H9 (cell line): Measurements from ENCODE around the gene CDO1. TPM values are rescaled to one million over a fixed set of nuclear protein-coding genes. Genes with fewer than 3 reads are reported as not detected.

Source experiments
- DNase-seq: peaks from one replicate; pipeline ENCODE4 v3.0.0-alpha.2; 2017
- H2AFZ ChIP-seq: one replicate; pipeline ENCODE4 v1.6.1; 2013; ENCODE audit warnings: mild to moderate bottlenecking, low read length, control low read depth, moderate library complexity
- H2AK5ac ChIP-seq: 2 replicates; pipeline ENCODE4 v1.6.1; 2013; ENCODE audit warnings: low read length, control low read depth, mixed read lengths; ENCODE audit not compliant: insufficient read length
- H2BK120ac ChIP-seq: one replicate; pipeline ENCODE4 v1.6.1; 2013; ENCODE audit warnings: low read depth, mild to moderate bottlenecking, low read length, control low read depth, inconsistent platforms; ENCODE audit not compliant: poor library complexity, severe bottlenecking
- H2BK12ac ChIP-seq: 2 replicates; pipeline ENCODE4 v1.6.1; 2013; ENCODE audit warnings: low read length, control low read depth, mixed read lengths, low read depth; ENCODE audit not compliant: insufficient read length
- H2BK15ac ChIP-seq: 2 replicates; pipeline ENCODE4 v1.6.1; 2013; ENCODE audit warnings: low read depth, low read length, control low read depth
- H2BK20ac ChIP-seq: one replicate; pipeline ENCODE4 v1.6.1; 2013; ENCODE audit warnings: low read depth, mild to moderate bottlenecking, low read length, control low read depth, inconsistent platforms; ENCODE audit not compliant: poor library complexity, severe bottlenecking
- H2BK5ac ChIP-seq: 2 replicates; pipeline ENCODE4 v1.6.1; 2013; ENCODE audit warnings: low read length, control low read depth, mixed read lengths; ENCODE audit not compliant: insufficient read length
- H3K14ac ChIP-seq: 2 replicates; pipeline ENCODE4 v1.6.1; 2013; ENCODE audit warnings: low read length, control low read depth; ENCODE audit not compliant: insufficient read depth
- H3K18ac ChIP-seq: 2 replicates; pipeline ENCODE4 v1.6.1; 2013; ENCODE audit warnings: low read depth, mild to moderate bottlenecking, mixed read lengths, low read length, control low read depth; ENCODE audit not compliant: insufficient read length
- H3K23ac ChIP-seq: 2 replicates; pipeline ENCODE4 v1.6.1; 2013; ENCODE audit warnings: low read length, control low read depth, mixed read lengths, low read depth; ENCODE audit not compliant: insufficient read length
- H3K23me2 ChIP-seq: 2 replicates; pipeline ENCODE4 v1.6.1; 2013; ENCODE audit warnings: low read depth, mild to moderate bottlenecking, mixed read lengths, low read length, control low read depth; ENCODE audit not compliant: insufficient read length, poor library complexity, severe bottlenecking
- H3K27ac ChIP-seq: 2 replicates; pipeline ENCODE4 v1.5.1; 2013; ENCODE audit warnings: low read length, control low read depth, mixed read lengths, low read depth; ENCODE audit not compliant: insufficient read length
- H3K27me3 ChIP-seq: 2 replicates; pipeline ENCODE4 v1.6.1; 2013; ENCODE audit warnings: low read length, control low read depth, inconsistent platforms; ENCODE audit not compliant: insufficient read depth
- H3K4ac ChIP-seq: 2 replicates; pipeline ENCODE4 v1.6.1; 2013; ENCODE audit warnings: low read depth, mild to moderate bottlenecking, control low read depth, inconsistent platforms, low read length, moderate library complexity
- H3K4me1 ChIP-seq: 2 replicates; pipeline ENCODE4 v1.6.1; 2013; ENCODE audit warnings: low read length, control low read depth, inconsistent platforms; ENCODE audit not compliant: insufficient read depth
- H3K4me2 ChIP-seq: 2 replicates; pipeline ENCODE4 v1.6.1; 2013; ENCODE audit warnings: low read length, control low read depth, mixed read lengths; ENCODE audit not compliant: insufficient read length, insufficient read depth
- H3K56ac ChIP-seq: 2 replicates; pipeline ENCODE4 v1.6.1; 2013; ENCODE audit warnings: low read depth, mild to moderate bottlenecking, mixed read lengths, low read length, control low read depth; ENCODE audit not compliant: insufficient read length
- H3K79me1 ChIP-seq: 2 replicates; pipeline ENCODE4 v1.6.1; 2013; ENCODE audit warnings: low read depth, mild to moderate bottlenecking, moderate library complexity, low read length, control low read depth, inconsistent platforms; ENCODE audit not compliant: insufficient read depth, poor library complexity, severe bottlenecking
- H3K79me2 ChIP-seq: 2 replicates; pipeline ENCODE4 v1.6.1; 2013; ENCODE audit warnings: low read length, control low read depth, inconsistent platforms; ENCODE audit not compliant: insufficient read depth
- H3K9ac ChIP-seq: 2 replicates; pipeline ENCODE4 v1.6.1; 2013; ENCODE audit warnings: low read length, control low read depth, mixed read lengths; ENCODE audit not compliant: insufficient read length; ENCODE audit errors: extremely low read depth
- H3K9me3 ChIP-seq: one replicate; pipeline ENCODE4 v1.6.1; 2013; ENCODE audit warnings: low read depth, low read length, inconsistent platforms; ENCODE audit not compliant: control insufficient read depth
- H3T11ph ChIP-seq: one replicate; pipeline ENCODE4 v1.6.1; 2013; ENCODE audit warnings: mild to moderate bottlenecking, low read length, control low read depth, inconsistent platforms
- H4K20me1 ChIP-seq: one replicate; pipeline ENCODE4 v1.6.1; 2013; ENCODE audit not compliant: control insufficient read depth, insufficient read length, insufficient read depth
- H4K5ac ChIP-seq: 2 replicates; pipeline ENCODE4 v1.6.1; 2013; ENCODE audit warnings: low read depth, mild to moderate bottlenecking, mixed read lengths, low read length, control low read depth; ENCODE audit not compliant: insufficient read length
- H4K8ac ChIP-seq: replicated peaks from 2 replicates; pipeline ENCODE4 v1.6.1; 2013; ENCODE audit warnings: low read length, control low read depth, mixed read lengths, low read depth; ENCODE audit not compliant: insufficient read length
- H4K91ac ChIP-seq: 2 replicates; pipeline ENCODE4 v1.6.1; 2013; ENCODE audit warnings: low read depth, mild to moderate bottlenecking, moderate library complexity, mixed read lengths, low read length, control low read depth; ENCODE audit not compliant: insufficient read length
- H3K27ac Mint-ChIP-seq, 3 experiments: 2 replicates in 2 of 3; 3 replicates in 1 of 3; pipeline ENCODE4 v1.8.0; 2020 to 2021; ENCODE audit warnings: mixed read lengths in 3 of 3, mild to moderate bottlenecking in 1 of 3, moderate library complexity in 1 of 3
- H3K27me3 Mint-ChIP-seq: 2 replicates; pipeline ENCODE4 v1.8.0; 2021; ENCODE audit warnings: low read depth, mild to moderate bottlenecking, moderate library complexity, mixed read lengths
- H3K36me3 Mint-ChIP-seq, 3 experiments: 2 replicates in 2 of 3; 3 replicates in 1 of 3; pipeline ENCODE4 v1.8.0; 2020 to 2021; ENCODE audit warnings: low read depth in 3 of 3, mixed read lengths in 3 of 3; ENCODE audit not compliant: insufficient read depth in 1 of 3
- H3K4me1 Mint-ChIP-seq, 2 experiments: 2 replicates each; pipeline ENCODE4 v1.8.0; 2020; ENCODE audit warnings: mixed read lengths in 2 of 2
- H3K4me3 Mint-ChIP-seq, 2 experiments: 2 replicates in 1 of 2; 3 replicates in 1 of 2; pipeline ENCODE4 v1.8.0; 2020 to 2021; ENCODE audit warnings: mild to moderate bottlenecking in 2 of 2, mixed read lengths in 2 of 2, moderate library complexity in 1 of 2
- H3K9me3 Mint-ChIP-seq, 2 experiments: 2 replicates in 1 of 2; 3 replicates in 1 of 2; pipeline ENCODE4 v1.8.0; 2020; ENCODE audit warnings: mild to moderate bottlenecking in 2 of 2, mixed read lengths in 2 of 2, moderate library complexity in 1 of 2
- CTCF ChIP-seq: fragments of 200-600 bp; sonication (generic); conservative IDR thresholded peaks from 3 replicates; pipeline ENCODE4 v1.8.0; 2021; ENCODE audit warnings: antibody characterized with exemption, mild to moderate bottlenecking
- WGBS: extraction: QIAGEN DNeasy Blood & Tissue Kit; methylation state at CpG from one replicate; pipeline ENCODE4 v1.1.7; 2013; ENCODE audit warnings: missing lambda C conversion rate, low lambda C conversion rate, mixed read lengths; ENCODE audit not compliant: insufficient read length; ENCODE audit errors: extremely low coverage; 5-methylcytosine and 5-hydroxymethylcytosine counted together
- total RNA-seq: library from RNA; stranded (reverse); gene quantifications from 2 replicates; pipeline ENCODE4 v1.2.1, GENCODE V29; 2021

The CDO1 gene
- total RNA-seq, 1 experiment from 2014 or later: 11.2 TPM

GRCh38 chr5:115806986-115807653 lies 9.3 kb downstream of the CDO1 start:
- H2BK20ac ChIP-seq: no peak overlapping the region
- H3K9ac ChIP-seq: no peak overlapping the region
- no peak overlapping the region for H2BK15ac ChIP-seq
- Mint-ChIP-seq H3K4me3 (no peak overlapping the region), H3K27ac (peak overlapping the region in 2 of 3 experiments; percentile 34 to 90; a peak in 4 of 7 replicates), H3K27me3 (no peaks in the 10 kb centered on the region), H3K4me1 (peaks cover 16% of the 10 kb centered on the region in 2 experiments), H3K36me3 (peaks cover 8 to 32% (median 17%) of the 10 kb centered on the region in 3 experiments; a peak in 6 of 7 replicates), H3K9me3 (no peaks in the 10 kb centered on the region)
- no peak for TF ChIP-seq CTCF
- H2BK12ac ChIP-seq: no peak overlapping the region
- H2BK5ac ChIP-seq: no peak overlapping the region
- H3K23me2 ChIP-seq: no peaks in the 10 kb centered on the region
- no peak overlapping the region for H3K4ac ChIP-seq
- no peaks in the 10 kb centered on the region for H3K9me3 ChIP-seq
- H3K4me2 ChIP-seq: no peak overlapping the region
- H3K56ac ChIP-seq: no peak overlapping the region
- DNase-seq: no peak
- H3K4me1 ChIP-seq: no peaks in the 10 kb centered on the region
- no peak overlapping the region for H3T11ph ChIP-seq
- H2AK5ac ChIP-seq: no peak overlapping the region
- H4K91ac ChIP-seq: no peak overlapping the region
- no peak overlapping the region for H2AFZ ChIP-seq
- H3K27ac ChIP-seq: no peak overlapping the region
- no peaks in the 10 kb centered on the region for H3K79me2 ChIP-seq
- H3K23ac ChIP-seq: no peak overlapping the region
- H4K20me1 ChIP-seq: no peaks in the 10 kb centered on the region
- no peak overlapping the region for H4K8ac ChIP-seq
- H2BK120ac ChIP-seq: no peak overlapping the region
- H3K14ac ChIP-seq: no peak overlapping the region
- H3K18ac ChIP-seq: no peak overlapping the region
- no peaks in the 10 kb centered on the region for H3K79me1 ChIP-seq
- no CpG with 5 or more reads among the region's 2 CpGs for WGBS
- no peak overlapping the region for H4K5ac ChIP-seq
- H3K27me3 ChIP-seq: no peaks in the 10 kb centered on the region
